ENCODE measurements around the gene RABAC1.

DNA sequence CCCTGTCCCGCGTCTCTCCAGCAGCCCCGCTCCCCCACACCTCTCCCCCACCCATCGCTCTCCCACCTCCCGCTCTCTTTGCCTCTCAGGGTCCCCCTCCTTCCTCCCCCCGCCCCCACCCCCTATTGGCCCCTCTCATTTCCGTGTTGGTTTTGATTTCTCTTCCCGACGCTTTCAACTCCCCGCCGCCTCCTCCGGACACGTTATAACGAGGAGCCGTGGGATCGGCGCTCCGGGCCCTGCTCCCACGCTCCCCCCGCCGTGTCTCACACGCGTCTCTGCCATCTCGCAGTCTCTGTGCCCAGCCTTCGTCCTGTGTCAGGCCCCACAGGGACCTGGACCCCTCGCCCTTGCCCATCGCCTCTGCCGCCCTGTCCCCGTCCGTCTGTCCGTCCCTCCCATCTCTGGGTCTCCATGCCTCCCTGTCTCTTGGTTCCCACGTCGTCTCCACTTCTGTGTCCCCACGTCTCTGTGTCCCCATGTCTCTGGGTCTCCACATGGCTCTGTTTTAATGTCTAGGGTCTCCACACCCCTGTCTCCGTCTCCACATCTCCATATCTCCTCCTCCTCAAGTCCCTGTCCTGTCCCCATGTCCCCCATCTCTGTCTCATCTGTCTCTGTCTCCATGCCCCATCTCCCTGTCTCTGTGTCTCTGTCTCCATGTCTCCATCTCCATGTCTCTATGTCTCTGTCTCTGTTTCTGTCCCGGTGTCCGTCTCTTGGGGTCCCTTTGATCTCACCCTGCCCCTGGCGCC, 43.9 kb downstream of the RABAC1 start:
- TF ChIP-seq POLR2A (IDR thresholded peaks at IDR 0.05; ENCODE audit: low read depth, low read length) (no peak), FOS (IDR thresholded peaks at IDR 0.05; ENCODE audit: borderline replicate concordance, insufficient read depth, low read length) (no peak), POLR2AphosphoS5 (IDR thresholded peaks at IDR 0.05; ENCODE audit: insufficient read depth, low read depth, low read length) (no peak), JUN (IDR thresholded peaks at IDR 0.05; ENCODE audit: borderline replicate concordance, insufficient read depth, insufficient read length, low read depth) (no peak), EZH2 (IDR thresholded peaks at IDR 0.05; ENCODE audit: borderline replicate concordance, low read depth, low read length, severe bottlenecking) (peak; percentile 67)
- TF ChIP-seq, protein P1, sequence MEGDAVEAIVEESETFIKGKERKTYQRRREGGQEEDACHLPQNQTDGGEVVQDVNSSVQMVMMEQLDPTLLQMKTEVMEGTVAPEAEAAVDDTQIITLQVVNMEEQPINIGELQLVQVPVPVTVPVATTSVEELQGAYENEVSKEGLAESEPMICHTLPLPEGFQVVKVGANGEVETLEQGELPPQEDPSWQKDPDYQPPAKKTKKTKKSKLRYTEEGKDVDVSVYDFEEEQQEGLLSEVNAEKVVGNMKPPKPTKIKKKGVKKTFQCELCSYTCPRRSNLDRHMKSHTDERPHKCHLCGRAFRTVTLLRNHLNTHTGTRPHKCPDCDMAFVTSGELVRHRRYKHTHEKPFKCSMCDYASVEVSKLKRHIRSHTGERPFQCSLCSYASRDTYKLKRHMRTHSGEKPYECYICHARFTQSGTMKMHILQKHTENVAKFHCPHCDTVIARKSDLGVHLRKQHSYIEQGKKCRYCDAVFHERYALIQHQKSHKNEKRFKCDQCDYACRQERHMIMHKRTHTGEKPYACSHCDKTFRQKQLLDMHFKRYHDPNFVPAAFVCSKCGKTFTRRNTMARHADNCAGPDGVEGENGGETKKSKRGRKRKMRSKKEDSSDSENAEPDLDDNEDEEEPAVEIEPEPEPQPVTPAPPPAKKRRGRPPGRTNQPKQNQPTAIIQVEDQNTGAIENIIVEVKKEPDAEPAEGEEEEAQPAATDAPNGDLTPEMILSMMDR (IDR thresholded peaks at IDR 0.05; ENCODE audit: extremely low read depth in 1 of 2, insufficient read depth in 1 of 2, low read depth in 1 of 2, low read length in 2 of 2) = no peak

All from endothelial cell of umbilical vein (primary cell).